GM23338 (cell line): ENCODE results near the gene EVI5. TPM values are rescaled to one million over a fixed set of nuclear protein-coding genes. Genes with fewer than 3 reads are reported as not detected.

Experiments used
- ATAC-seq: fragments of 200-7000 bp; cut with Tn5 transposase; 3 replicates; pipeline ENCODE4 v1.9.1; 2020
- DNase-seq: peaks from one replicate; pipeline ENCODE4 v3.0.0-alpha.2; 2015; ENCODE audit warnings: low spot score
- H2AFZ ChIP-seq: fragments of 200-600 bp; sonication (generic); 2 replicates; pipeline ENCODE4 v1.8.0; 2016; ENCODE audit warnings: antibody characterized with exemption, mild to moderate bottlenecking, moderate library complexity
- H3F3A ChIP-seq: fragments of 200-600 bp; sonication (generic); replicated peaks from 2 replicates; pipeline ENCODE4 v1.8.0; 2017; ENCODE audit warnings: antibody characterized with exemption, mixed run types, low read depth
- H3K27ac ChIP-seq: fragments of 200-600 bp; sonication (generic); 2 replicates; pipeline ENCODE4 v1.6.1; 2016; ENCODE audit warnings: low read depth
- H3K27me3 ChIP-seq: fragments of 200-600 bp; sonication (generic); 2 replicates; pipeline ENCODE4 v1.8.0; 2016; ENCODE audit warnings: mild to moderate bottlenecking, mixed run types, moderate library complexity; ENCODE audit not compliant: insufficient read depth
- H3K36me3 ChIP-seq: fragments of 200-600 bp; sonication (generic); 2 replicates; pipeline ENCODE4 v1.8.0; 2016; ENCODE audit warnings: mild to moderate bottlenecking; ENCODE audit not compliant: insufficient read depth
- H3K4me1 ChIP-seq: fragments of 200-600 bp; sonication (generic); 2 replicates; pipeline ENCODE4 v1.8.0; 2016; ENCODE audit warnings: mild to moderate bottlenecking, moderate library complexity; ENCODE audit not compliant: insufficient read depth
- H3K4me2 ChIP-seq: fragments of 200-600 bp; sonication (generic); 2 replicates; pipeline ENCODE4 v1.7.1; 2017; ENCODE audit warnings: mixed run types
- H3K4me3 ChIP-seq: fragments of 200-600 bp; sonication (generic); 2 replicates; pipeline ENCODE4 v1.6.1; 2016; ENCODE audit warnings: mixed run types
- H3K79me2 ChIP-seq: fragments of 200-600 bp; sonication (generic); replicated peaks from 2 replicates; pipeline ENCODE4 v1.8.0; 2017; ENCODE audit warnings: mild to moderate bottlenecking; ENCODE audit not compliant: insufficient read depth
- H3K9me2 ChIP-seq: fragments of 200-600 bp; sonication (generic); 2 replicates; pipeline ENCODE4 v1.8.0; 2017; ENCODE audit not compliant: insufficient read depth
- H4K20me1 ChIP-seq: fragments of 200-600 bp; sonication (generic); replicated peaks from 2 replicates; pipeline ENCODE4 v1.8.0; 2017; ENCODE audit warnings: mild to moderate bottlenecking; ENCODE audit not compliant: insufficient read depth
- H3K27ac Mint-ChIP-seq: 2 replicates; pipeline ENCODE4 v1.8.0; 2020; ENCODE audit warnings: inconsistent platforms, mild to moderate bottlenecking, moderate library complexity, mixed read lengths
- H3K27me3 Mint-ChIP-seq: 3 replicates; pipeline ENCODE4 v1.8.0; 2022; ENCODE audit warnings: low read depth, mild to moderate bottlenecking, moderate library complexity, mixed read lengths, inconsistent platforms; ENCODE audit not compliant: insufficient read depth, poor library complexity
- H3K36me3 Mint-ChIP-seq: 3 replicates; pipeline ENCODE4 v1.8.0; 2021; ENCODE audit warnings: low read depth, mild to moderate bottlenecking, inconsistent platforms, moderate library complexity, mixed read lengths
- H3K4me1 Mint-ChIP-seq: 3 replicates; pipeline ENCODE4 v1.8.0; 2020; ENCODE audit warnings: mild to moderate bottlenecking, inconsistent platforms, mixed read lengths
- H3K4me3 Mint-ChIP-seq: 3 replicates; pipeline ENCODE4 v1.8.0; 2021; ENCODE audit warnings: moderate library complexity, mild to moderate bottlenecking, inconsistent platforms, mixed read lengths
- H3K9me3 Mint-ChIP-seq: 3 replicates; pipeline ENCODE4 v1.8.0; 2020; ENCODE audit warnings: moderate library complexity, mild to moderate bottlenecking, inconsistent platforms, mixed read lengths
- CREB1 ChIP-seq: fragments of 250-450 bp; sonication (Bioruptor Pico); IDR thresholded peaks from 2 replicates; pipeline ENCODE4 v1.5.0; 2020; ENCODE audit warnings: low read depth, mild to moderate bottlenecking, moderate library complexity
- CTCF ChIP-seq, 2 experiments: fragments of 200-600 bp in 1 of 2; sonication (generic) in 1 of 2; conservative IDR thresholded peaks; 2 replicates each; pipeline versions ENCODE4 v1.5.1 to v1.6.1; 2016 to 2017; ENCODE audit warnings: antibody characterized with exemption in 2 of 2, low read depth in 2 of 2, mild to moderate bottlenecking in 2 of 2, moderate library complexity in 1 of 2
- ETS1 ChIP-seq: IDR thresholded peaks from 2 replicates; pipeline ENCODE4 v1.6.1; 2016; ENCODE audit warnings: antibody characterized with exemption
- EZH2 ChIP-seq: fragments of 200-600 bp; sonication (generic); IDR thresholded peaks from one replicate; pipeline ENCODE4 v1.8.0; 2017; ENCODE audit warnings: antibody characterized with exemption, mild to moderate bottlenecking, low read depth; ENCODE audit not compliant: unreplicated experiment
- EZH2phosphoT487 ChIP-seq: fragments of 200-600 bp; sonication (generic); IDR thresholded peaks from one replicate; pipeline ENCODE4 v1.8.1; 2018; ENCODE audit warnings: antibody characterized with exemption; ENCODE audit not compliant: unreplicated experiment
- JUNB ChIP-seq: IDR thresholded peaks from one replicate; pipeline ENCODE4 v1.6.1; 2016; ENCODE audit warnings: antibody characterized with exemption; ENCODE audit not compliant: unreplicated experiment
- NANOG ChIP-seq: IDR thresholded peaks from 2 replicates; pipeline ENCODE4 v1.6.1; 2016; ENCODE audit warnings: antibody characterized with exemption, borderline replicate concordance
- POLR2AphosphoS5 ChIP-seq: IDR thresholded peaks from 2 replicates; pipeline ENCODE4 v1.6.1; 2016; ENCODE audit warnings: antibody characterized with exemption, low read depth
- REST ChIP-seq: IDR thresholded peaks from one replicate; pipeline ENCODE4 v1.6.1; 2018; ENCODE audit warnings: antibody characterized with exemption; ENCODE audit not compliant: unreplicated experiment
- STAT1 ChIP-seq: IDR thresholded peaks from one replicate; pipeline ENCODE4 v1.6.1; 2016; ENCODE audit warnings: antibody characterized with exemption; ENCODE audit not compliant: unreplicated experiment
- ZNF114 ChIP-seq: fragments of 250-450 bp; sonication (Bioruptor Pico); IDR thresholded peaks from 2 replicates; pipeline ENCODE4 v1.5.0; 2020; ENCODE audit warnings: mild to moderate bottlenecking, moderate library complexity
- ZNF331 ChIP-seq: fragments of 250-450 bp; sonication (Bioruptor Pico); IDR thresholded peaks from 2 replicates; pipeline ENCODE4 v1.5.0; 2020; ENCODE audit warnings: low read depth, mild to moderate bottlenecking, moderate library complexity
- ZNF462 ChIP-seq: fragments of 250-450 bp; sonication (Bioruptor Pico); IDR thresholded peaks from 2 replicates; pipeline ENCODE4 v1.5.0; 2020; ENCODE audit warnings: mild to moderate bottlenecking, moderate library complexity
- polyA plus RNA-seq: library from polyadenylated mRNA; unstranded; fragments of >200 nt; fragmentation: Nextera tagmentation; extraction: Ambion mirVana; gene quantifications from 2 replicates; pipeline ENCODE4 v1.2.1, GENCODE V29; 2016
- total RNA-seq: library from RNA; depleted of rRNA; stranded (reverse); fragments of >200 nt; shearing (Covaris generic); gene quantifications from 2 replicates; pipeline ENCODE4 v1.2.3, GENCODE V29; 2014

The EVI5 gene
- total and polyA plus RNA-seq, 2 experiments from 2014 or later: 15.6 to 24.8 TPM

- 0 out of 2 replicates have a peak, but pooled peaks cover 4% of the 10 kb centered on the region for H4K20me1 ChIP-seq
These were observed 22.6 kb downstream of the EVI5 start for GRCh38 chr1:92762355-92762754.

More at GRCh38 chr1:92762355-92762754, 22.6 kb downstream of the EVI5 start:
- H3F3A ChIP-seq: no peaks in the 10 kb centered on the region
- DNase-seq (no peak), ATAC-seq (no peak)
- no peaks in the 10 kb centered on the region for H3K4me1 ChIP-seq
- no peak overlapping the region for H3K27ac ChIP-seq
- H3K9me2 ChIP-seq: no peaks in the 10 kb centered on the region
- no peaks in the 10 kb centered on the region for H3K27me3 Mint-ChIP-seq
- H3K27me3 ChIP-seq: no peaks in the 10 kb centered on the region
- no peak overlapping the region for H3K4me3 ChIP-seq
- TF ChIP-seq ZNF462 (CRISPR knock-in tag): no peak
- no peak for TF ChIP-seq EZH2
- TF ChIP-seq CREB1 (CRISPR knock-in tag): no peak
- no peak for TF ChIP-seq ZNF114
- TF ChIP-seq EZH2phosphoT487: no peak
- no peak for TF ChIP-seq CTCF (conservative IDR thresholded peaks at IDR 0.05; ENCODE audit: low read depth in 2 of 2)
- no peak for TF ChIP-seq ZNF331 (CRISPR knock-in tag)
- no peak for TF ChIP-seq ETS1
- no peak for TF ChIP-seq JUNB
- no peak for TF ChIP-seq STAT1
- no peak for TF ChIP-seq NANOG
- TF ChIP-seq POLR2AphosphoS5: no peak
- no peak for TF ChIP-seq REST
- no peak overlapping the region for H3K4me3 Mint-ChIP-seq
- no peaks in the 10 kb centered on the region for H3K4me1 Mint-ChIP-seq
- no peaks in the 10 kb centered on the region for H3K36me3 Mint-ChIP-seq
- H3K4me2 ChIP-seq: no peak overlapping the region
- no peaks in the 10 kb centered on the region for H3K36me3 ChIP-seq
- peaks cover 16% of the 10 kb centered on the region; the same call in 1 of the 2 replicates for H3K79me2 ChIP-seq
- no peaks in the 10 kb centered on the region for H3K9me3 Mint-ChIP-seq
- no peak overlapping the region for H2AFZ ChIP-seq
- no peak overlapping the region for H3K27ac Mint-ChIP-seq
